ENCODE results near the gene ARHGAP6.
"Not testable (repeated sequence)": the region's sequence is repeated elsewhere in the genome, so short reads cannot be mapped to it uniquely, and the experiment has no call there.

Gene ARHGAP6

DNA sequence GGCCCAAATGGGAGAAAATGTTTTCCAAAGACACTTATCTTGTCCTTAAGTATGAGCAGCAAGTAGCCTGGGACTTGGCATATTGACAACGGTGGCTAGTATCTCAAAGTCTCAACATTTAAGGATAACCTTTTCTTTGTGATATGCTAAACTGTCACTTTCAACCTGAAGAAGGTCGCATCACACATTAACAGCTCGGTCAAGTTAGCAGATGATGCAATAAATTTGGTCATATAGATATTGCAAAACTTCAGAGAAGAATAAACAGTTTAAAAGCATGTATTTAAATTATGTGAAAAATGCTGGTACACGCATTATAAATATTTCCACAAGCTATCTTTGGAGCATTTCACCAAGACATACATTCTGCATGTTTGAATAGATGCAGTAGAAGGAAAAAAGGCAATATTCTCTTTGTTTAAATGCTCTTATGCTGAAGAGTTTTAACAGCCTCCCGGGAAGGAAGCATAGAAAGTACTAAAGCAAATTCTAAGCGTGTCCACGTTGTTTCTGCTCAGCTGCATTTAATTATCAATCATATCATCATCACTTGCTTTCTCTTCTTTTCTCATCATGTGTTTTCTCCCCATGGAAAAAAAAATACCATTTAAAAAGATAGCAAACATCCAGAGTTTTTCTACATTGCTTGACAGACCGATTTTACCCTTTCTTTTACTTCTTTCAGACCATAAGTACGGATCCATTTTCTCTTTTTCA, 24.2 kb downstream of the ARHGAP6 start:
- no peak for DNase-seq (ENCODE audit: low read depth)

DNA sequence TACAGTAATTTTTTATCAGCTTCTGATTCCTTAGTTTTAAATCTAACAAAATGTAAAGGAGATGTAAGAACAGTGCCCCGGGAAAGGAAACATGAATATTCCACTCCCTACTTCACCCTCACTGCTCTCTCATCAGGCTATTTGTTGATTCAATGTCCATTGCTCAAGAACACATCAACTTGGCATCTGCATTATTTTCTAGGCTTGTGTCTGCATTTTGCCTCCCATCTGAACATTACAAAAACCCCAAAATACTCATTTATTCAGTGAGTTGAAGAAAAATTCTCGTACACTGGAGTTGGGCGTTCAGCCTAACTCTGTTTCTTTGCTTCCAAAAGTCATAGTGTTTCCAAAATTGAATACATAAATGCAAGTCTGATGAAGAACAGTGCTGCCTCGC, 25.6 kb downstream of the ARHGAP6 start:
- DNase-seq (ENCODE audit: low read depth): no peak

DNA sequence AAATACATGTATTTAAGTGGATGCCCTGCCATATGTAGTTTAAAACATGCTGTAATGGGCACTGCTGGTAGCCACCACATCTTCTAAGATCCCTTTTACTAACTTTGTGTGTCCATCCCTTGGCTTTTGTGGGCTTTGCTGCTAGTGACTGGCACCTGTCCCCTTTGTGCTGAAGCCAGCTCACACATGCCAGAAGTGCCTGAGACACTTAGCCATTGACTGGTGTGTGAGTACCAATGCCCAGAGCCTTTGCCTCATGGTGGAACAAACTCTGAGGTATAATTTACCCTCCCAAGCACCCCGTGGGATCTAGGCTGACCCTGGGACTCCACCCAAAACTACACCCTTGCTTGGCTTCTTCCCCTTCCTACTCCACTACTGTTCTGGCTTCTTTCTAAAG, 33.0 kb downstream of the ARHGAP6 start:
- DNase-seq (ENCODE audit: low read depth): no peak

DNA sequence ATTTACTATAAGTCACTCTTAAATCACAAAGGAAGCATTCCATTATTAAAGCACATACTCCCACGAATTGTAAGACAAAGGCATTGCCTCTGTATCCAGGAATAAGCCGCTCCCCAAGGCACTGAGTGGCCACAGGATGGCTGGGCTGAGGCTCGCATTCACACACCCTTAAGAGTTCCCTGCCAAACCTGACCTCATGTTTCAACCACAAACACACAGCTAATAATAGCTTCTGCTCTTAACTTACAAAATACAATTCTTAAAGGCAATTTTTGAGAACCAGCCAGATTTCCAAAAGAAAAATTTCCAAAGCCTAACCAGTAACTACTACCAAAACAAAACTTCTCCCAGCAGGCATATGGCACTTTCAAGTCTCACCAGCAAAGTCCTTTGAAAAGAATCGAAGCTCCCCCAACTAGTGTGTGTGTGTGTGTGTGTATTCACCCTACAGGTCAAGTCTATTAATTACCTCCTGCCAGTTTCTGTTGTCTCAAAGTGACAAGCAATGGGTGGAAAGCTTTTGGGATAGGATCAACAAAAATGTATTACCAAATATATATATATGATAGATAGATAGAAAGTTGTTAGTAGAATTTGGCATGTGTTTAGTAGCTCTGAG, 36.0 kb downstream of the ARHGAP6 start:
- DNase-seq (ENCODE audit: low read depth): no peak

DNA sequence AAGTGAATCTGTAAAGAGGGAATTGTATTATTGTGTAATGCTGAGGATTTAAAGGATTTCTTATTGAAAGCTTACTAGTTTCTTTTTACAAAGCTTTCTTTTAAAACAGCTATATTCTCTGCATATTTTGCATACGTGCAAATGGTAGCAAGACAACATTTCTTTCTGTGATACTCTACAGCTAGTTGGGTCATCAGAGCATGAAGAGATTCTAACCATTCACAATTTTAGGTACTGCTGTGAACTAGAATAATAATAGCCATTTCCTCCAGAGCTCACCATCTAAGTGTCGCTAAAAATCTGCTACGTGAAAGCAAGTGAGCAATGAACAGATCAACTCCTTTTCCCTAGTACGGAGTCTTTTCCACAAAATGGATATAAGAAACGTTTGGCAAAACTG, 37.3 kb downstream of the ARHGAP6 start:
- DNase-seq (ENCODE audit: low read depth): no peak

DNA sequence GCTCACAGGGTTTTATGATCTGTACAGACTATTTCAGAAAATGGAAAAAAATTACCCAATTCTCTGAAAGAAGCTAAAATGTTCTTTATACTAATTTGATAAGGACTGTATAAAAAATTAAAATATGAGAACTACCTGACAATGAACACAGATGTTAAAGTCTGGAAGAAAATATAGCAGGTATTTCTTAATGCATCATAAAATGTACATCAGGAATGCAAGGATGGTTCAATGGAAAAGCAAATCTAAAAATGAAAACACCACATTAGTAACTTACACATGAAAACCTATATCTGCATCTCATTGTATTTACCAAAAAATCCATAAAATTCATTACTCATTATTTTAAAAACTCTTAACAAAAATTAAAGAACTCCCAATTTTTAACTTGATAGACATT, 39.4 kb downstream of the ARHGAP6 start:
- no peak for DNase-seq (ENCODE audit: low read depth)

DNA sequence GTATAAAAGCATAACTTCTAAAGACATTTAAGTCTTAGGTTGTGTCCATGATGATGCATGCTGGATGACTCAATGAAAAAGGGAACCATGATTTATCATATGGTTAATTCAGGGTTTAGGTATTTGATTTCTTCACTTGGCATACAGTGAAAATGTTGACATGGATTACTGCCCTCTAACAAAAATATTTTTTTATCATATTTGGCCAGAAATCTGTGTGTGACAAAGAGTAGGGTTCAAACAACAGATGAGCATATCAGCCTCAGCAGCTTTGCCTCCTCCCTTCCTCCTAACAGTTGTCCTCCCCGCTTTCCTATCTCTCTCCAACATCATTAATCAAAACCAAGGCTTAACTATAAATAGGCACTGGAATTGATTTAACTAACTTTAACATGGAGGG, 46.3 kb downstream of the ARHGAP6 start:
- DNase-seq (ENCODE audit: low read depth): no peak

DNA sequence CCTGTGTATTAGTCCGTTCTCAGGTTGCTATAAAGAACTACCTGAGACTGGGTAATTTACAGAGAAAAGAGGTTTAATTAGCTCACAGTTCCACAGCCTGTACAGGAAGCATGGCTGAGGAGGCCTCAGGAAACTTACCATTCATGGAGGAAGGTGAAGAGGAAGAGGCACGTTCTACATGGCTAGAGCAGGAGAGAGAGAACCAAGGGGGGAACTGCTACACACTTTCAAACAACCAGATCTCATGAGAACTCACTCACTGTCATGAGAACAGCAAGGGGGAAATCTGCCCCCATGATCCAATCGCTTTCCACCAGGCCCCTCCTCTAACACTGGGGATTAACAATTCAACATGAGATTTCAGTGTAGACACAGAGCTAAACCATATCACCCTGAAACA, 51.5 kb downstream of the ARHGAP6 start:
- DNase-seq (ENCODE audit: low read depth): not testable (repeated sequence)

DNA sequence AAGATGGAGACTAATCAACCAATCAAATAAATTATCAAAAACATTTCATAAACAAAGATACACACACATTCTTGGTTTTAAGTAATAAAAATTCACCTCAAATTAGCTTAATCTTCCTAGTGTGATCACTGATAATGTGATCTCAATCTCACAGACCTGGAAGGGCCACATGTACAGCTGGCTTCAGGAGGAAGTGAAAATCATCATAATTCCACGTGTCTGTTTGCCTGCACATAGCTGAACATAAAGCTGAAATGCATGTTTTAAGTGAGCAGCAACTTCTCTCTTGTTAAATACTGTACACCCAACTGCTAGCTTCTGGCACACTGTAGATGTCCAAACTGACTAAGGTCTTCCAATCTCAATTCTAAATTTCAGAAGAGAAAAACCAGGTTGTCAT, 53.8 kb downstream of the ARHGAP6 start:
- no peak for DNase-seq (ENCODE audit: low read depth)

DNA sequence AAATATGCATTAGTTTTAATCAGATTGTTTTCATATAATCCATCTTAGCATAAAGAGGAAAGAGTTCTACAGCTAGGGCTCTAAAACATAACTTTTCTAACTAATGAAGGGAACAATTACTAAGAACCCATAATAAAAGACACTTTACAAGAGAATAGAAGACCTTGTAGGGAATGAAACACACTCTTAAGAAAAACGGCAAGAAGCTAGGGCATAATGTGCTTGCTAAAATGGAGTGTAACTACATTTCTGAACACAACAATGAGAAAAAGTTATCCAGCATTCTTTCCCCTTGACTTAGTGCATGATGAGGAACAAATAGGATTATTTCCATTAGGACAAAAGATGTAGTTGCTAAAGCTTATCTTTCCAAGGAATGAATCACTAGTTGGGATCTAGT, 54.6 kb downstream of the ARHGAP6 start:
- no peak for DNase-seq (ENCODE audit: low read depth)

DNA sequence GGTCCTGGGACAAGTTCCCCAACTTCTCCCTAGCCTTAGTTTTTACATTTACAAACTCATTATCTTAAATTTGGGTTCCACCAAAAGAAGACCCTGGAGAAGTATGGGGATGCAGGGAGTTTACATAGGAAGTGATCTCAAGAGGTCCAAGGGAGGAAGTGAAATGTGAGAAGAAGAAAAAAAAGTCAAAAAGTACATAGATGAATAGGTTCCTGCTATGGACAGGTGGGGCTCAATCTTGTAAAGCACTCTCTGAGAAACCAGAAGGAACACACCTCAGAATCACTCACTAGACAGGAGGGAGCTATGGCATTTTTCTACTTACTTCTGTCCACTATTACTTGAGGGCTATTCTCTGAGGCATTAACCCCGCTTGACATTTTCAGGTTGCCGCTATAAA, 56.6 kb downstream of the ARHGAP6 start:
- DNase-seq (ENCODE audit: low read depth): no peak

DNA sequence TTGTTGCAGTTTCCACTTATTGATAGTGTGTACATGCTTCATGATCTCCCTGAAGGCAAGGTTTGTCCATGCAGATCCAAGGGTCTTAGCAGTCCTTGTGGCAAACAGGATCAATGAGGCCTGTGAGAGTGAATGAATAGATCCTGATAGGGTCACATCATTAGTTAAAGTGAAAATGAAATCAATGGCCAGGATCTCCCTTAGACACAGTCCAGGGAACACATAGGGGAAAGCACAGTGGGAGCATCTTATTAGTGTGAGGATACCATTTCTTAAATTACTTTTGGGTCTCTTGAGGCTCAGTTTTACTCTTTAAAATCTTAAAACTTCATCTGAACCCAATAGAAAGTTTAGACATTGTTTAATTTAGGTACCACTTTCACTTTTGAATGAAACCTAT, 59.3 kb downstream of the ARHGAP6 start:
- DNase-seq (ENCODE audit: low read depth): no peak

DNA sequence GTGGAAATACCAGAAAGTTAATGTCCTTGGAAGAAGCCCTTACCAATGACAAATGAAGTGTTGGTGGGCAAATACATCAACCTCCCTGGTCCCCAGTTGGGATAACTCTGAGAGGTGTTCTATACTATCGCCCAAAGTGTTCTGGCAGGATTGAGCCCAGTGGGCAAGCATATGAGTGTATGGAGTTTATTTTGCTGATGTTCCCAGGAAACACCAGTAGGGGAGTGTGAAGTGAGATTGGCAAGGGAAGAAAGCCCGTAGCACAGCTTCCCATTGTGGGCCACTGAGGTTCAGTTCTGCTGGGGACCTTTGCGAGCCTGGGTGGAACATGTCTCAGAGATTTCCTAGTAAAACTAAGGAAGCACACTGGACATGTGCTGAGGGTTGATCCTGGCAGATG, 65.1 kb downstream of the ARHGAP6 start:
- DNase-seq (ENCODE audit: low read depth): no peak

DNA sequence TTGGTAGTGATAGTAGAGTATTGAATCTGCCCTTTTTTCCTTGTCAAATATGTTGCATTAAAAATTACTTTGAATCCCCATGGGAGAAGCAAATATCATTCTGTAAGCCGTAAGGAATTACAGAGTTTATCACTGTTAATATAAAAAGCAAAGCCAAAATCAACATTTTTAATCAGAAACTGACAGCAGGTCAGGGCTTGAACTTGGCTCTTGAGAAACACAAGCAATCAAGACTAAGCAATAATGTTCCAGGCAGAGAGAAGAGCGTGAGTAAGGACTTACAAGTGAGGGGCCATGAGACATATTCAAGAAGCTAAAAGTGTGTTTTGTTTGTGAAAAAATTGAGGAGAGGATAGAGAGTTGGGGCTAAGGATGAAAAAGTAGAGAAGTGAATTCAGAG, 68.2 kb downstream of the ARHGAP6 start:
- DNase-seq (ENCODE audit: low read depth): no peak

DNA sequence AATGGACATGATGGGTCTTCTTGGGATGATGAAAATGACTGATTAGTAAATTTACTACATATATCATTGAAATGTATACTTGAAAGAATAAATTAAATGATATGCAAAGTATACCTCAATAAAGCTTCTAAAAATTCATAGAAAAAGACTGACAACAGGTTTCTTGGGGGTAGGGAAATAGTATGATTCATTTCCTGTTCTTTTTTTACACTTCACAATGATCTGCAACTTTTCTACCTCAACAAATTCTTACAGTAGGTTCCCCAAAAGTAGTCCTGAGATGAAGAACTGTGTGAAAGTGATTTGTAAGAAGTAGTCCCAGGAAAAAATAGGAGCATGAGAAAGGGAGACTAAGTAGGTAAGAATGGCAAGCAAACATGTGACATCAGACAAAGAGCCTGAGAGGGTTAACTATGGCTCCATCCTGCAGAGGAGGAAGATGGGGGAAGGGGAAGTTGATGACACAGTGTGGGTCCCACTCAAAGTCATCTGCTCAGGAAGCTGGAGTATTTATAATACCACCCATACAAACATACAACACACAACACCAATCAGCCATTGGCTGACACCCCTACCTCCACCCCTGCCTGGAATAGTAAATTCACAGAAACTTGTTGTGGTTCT, 73.9 kb downstream of the ARHGAP6 start:
- DNase-seq (ENCODE audit: low read depth): no peak

DNA sequence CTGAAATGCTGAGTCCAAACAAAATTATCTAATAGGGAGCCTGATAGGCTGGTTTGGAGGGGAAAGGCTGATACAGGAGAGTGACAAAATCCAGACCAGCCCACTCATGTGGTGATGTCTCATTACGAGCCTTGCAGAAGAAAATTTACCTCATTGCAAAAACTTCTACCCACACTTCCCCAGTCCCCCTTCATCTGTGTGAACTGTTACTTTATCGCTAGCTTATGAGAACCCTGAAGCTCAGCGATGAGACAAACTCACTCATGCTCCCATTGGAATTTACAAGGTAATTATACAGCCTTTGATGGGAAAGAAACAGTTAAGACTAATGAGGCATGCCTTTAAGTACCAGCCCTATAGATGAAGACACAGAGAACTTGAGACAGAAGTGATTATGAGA, 76.1 kb downstream of the ARHGAP6 start:
- DNase-seq (ENCODE audit: low read depth): no peak

DNA sequence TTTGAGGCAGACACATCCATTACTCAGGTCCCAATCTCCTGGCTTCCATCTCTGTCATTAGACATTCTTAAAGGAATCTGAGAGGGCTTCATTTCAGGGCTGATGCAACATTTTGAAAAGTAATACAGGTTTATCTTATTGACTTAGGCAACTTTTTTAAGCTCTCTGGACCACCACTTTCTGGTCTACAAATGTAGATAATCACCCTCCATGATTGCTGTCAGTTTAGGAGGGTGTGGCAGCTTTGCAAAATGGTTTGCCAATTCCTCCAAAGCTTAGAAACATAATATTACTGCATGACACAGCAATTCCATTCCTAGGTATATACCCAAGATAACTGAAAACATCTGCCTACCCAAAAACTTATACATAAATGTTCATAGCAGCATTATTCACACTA, 77.6 kb downstream of the ARHGAP6 start:
- DNase-seq (ENCODE audit: low read depth): no peak

DNA sequence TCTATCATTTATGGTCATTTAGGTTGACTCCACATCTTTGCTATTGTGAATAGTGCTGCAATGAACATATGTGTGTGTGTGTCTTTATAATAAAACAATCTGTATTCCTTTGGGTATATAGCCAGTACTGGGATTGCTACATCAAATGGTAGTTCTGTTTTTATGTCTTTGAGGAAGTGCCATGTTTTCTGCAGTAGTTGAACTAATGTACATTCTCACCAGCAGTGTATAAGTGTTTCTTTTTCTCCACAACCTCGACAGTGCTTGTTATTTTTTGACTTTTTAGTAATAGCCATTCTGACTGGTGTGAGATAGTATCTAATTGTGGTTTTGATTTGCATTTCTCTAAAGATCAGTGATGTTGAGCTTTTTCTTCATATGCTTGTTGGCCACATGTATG, 80.5 kb downstream of the ARHGAP6 start:
- DNase-seq (ENCODE audit: low read depth): no peak

DNA sequence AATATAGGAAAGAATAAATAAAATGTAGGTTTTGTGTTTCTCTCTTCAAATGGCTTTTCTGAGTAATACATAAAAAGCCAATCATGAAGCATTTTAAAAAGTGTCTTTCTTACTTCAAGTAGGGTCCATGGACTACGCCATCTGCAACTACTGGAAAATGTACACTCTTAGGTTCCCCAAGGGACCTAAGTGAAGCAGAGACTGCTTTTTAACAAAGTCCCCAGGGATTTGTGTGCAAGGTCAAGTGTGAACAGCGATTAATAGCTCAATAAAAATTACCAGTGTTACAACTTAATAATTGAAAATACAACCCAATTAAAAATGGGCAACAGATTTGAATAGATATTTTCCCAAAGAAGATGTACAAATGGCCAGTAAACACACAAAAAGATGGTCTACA, 84.9 kb downstream of the ARHGAP6 start:
- no peak for DNase-seq (ENCODE audit: low read depth)

DNA sequence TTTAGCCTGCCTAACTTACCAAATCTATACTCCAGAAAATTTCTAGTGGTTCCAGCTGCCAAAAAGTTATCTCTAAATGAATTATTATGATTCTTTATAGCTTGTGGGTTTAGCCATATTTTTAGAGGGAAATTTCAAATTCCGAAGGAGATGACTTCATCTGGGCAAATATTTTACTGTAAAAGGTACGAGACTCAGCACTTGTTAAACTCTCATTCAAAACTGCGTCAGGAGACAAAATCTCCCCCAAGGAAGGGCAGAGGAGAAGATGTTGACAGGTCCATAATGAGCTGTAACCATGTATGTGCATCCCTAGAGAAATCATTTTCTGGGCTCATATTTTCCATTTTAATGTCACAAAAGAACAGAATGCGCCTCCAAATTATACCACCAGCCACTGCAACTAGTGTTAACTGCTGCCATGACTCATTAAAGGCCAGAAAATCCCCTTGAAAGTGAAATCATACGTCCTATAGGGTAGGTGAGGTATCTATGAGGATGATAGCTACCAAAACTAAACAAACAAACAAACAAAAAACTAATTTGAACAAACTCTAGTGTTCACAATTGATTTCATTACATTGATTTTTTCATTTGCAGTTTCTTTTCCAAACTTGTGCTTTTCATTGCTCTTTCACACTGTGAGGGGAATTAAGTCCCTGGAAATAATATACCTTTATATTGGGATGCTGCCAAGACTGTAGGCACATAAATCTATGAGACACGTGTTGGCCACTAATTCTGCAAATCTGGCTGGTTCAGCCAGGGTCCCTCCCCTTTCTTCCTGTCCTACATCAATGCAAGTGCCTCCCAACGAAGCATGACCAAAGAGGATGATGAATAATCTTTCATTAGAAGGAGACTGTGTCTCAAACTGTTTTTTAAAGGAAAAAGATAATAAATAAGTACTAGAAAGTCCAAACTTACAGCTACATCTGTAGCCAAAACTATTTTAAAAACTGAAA, 85.8 kb downstream of the ARHGAP6 start:
- DNase-seq (ENCODE audit: low read depth): no peak

DNA sequence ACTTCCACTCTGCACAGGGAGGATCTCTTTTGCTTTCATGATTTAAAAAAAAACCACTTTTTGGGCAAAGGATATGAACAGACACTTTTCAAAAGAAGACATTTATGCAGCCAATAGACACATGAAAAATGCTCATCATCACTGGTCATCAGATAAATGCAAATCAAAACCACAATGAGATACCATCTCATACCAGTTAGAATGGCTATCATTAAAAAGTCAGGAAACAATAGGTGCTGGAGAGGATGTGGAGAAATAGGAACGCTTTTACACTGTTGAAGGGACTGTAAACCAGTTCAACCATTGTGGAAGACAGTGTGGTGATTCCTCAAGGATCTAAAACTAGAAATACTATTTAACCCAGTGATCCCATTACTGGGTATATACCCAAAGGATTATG, 87.4 kb downstream of the ARHGAP6 start:
- not testable (repeated sequence) for DNase-seq (ENCODE audit: low read depth)

DNA sequence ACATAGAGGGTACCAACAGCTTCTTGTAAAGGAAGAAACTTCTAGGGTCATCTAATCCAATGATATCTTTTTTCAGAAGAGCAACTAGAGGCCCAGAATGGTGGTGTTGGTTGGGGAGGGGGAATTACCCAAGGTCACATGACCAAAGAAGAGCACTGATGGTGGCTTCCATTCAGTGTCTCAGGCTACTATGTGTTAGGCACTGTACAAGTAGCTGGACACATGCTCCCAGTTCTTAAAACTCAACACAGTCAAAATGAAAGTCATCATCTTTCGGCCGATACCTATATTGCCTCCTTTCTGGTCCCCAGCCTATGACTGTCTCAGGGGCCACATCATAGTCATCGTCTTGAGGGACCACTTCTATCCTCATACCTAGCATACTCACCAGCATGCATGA, 88.1 kb downstream of the ARHGAP6 start:
- DNase-seq (ENCODE audit: low read depth): no peak

DNA sequence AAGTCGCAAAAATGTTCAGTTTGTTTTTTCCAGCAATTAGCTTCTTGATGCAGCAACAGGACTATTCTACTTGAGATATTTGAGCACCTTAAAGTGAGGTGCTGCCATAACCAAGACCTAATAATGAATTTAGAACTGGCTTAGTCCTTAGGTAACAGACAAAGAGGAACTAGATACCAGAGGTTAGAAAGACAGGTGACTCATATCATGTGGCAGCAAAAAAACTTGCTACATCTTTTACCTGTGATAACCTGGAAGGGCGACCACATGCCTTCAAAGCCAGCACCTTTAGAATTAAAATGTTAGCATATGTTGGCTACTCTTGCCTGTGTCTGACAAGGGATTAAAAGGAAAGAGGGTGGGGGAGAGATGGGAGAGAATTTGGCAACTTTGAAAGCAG, 90.4 kb downstream of the ARHGAP6 start:
- DNase-seq (ENCODE audit: low read depth): no peak
